SK-N-DZ (cell line): Measurements from ENCODE around the gene SERPINB11. TPM values are rescaled to one million over a fixed set of nuclear protein-coding genes. Genes with fewer than 3 reads are reported as not detected.
"Not testable (repeated sequence)": the region's sequence is repeated elsewhere in the genome, so short reads cannot be mapped to it uniquely, and the experiment has no call there.

ENCODE experiments used
- DNase-seq: peaks from one replicate; pipeline ENCODE4 v3.0.0-alpha.2; 2015; ENCODE audit warnings: low spot score
- polyA plus RNA-seq, 2 experiments: library from polyadenylated mRNA; depleted of rRNA; stranded (reverse); fragments of >200 nt; gene quantifications; 2 replicates each; pipeline ENCODE4 v1.2.3, GENCODE V29; 2014

Gene SERPINB11, protein sequence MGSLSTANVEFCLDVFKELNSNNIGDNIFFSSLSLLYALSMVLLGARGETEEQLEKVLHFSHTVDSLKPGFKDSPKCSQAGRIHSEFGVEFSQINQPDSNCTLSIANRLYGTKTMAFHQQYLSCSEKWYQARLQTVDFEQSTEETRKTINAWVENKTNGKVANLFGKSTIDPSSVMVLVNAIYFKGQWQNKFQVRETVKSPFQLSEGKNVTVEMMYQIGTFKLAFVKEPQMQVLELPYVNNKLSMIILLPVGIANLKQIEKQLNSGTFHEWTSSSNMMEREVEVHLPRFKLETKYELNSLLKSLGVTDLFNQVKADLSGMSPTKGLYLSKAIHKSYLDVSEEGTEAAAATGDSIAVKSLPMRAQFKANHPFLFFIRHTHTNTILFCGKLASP
- polyA plus RNA-seq (2014; cell fraction: cytosol; rRNA removed), result not detected in 2 replicates
- not detected in 2 replicates for polyA plus RNA-seq (2014; cell fraction: nucleus; rRNA removed)

DNA sequence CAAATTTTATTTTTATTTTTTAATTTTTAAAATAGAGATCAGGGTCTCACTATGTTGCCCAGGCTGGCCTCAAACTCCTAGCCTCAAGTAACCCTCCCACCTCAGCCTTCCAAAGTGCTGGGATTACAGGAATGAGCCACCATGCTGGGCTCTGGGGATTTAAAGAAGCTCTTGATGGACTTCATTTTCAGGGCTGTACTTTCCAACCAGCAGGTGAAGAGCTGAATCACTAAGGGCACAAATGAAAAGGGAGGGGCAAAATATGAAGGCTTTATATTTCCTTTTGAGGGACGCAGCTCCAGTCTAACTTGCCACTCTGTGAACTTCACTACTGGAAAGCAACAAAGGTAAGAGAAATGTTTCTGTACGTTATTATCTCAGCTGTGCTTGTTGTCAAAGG lies at the start of gene SERPINB11:
Gene SERPINB11, plus strand, starts transcription at position 301 of the 400 bp plus-strand sequence. CDS start 7,234 bp downstream, outside the sequence.
- no peak for DNase-seq

DNA sequence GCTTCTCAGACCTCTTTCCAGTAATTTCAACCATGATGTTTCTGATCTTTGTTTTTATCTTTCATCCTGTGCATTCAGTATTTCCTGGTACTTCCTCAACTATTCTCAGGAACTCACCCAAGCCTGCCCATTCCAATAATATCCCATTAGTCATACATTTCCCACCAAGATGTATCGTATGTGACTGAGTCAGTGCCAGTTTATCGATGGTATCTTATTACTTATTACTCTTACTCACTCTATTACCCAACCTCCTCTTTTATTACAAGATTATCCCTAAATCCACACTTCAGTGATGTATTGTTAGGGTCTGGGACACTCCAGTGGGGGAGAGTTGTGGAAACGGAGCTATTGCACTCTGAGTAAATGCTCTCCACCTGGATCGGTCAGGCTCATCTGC lies 43.8 kb upstream of the SERPINB11 start:
- not testable (repeated sequence) for DNase-seq

DNA sequence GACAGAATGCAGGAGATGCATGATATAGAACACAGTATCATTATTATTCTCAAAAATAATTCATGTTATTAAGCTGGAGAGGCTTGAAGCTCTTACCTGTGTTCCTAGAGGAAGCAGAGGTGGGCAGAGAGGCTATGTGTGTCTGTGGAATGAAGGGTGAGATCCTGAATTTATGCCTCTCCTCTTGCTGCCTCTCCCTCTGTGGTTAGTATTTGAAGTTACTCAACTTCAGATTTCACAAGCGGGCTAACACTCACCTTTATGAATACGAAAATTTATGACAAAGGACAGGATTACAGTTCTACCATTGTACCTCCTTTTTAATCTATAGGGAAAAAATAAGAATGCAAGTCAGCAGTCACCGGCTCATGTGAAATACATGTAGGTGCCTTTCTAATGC lies 41.0 kb upstream of the SERPINB11 start, which contains the start of gene SERPINB3:
Gene SERPINB3, minus strand, starts transcription at position 144 of the 400 bp plus-strand sequence. CDS start 677 bp downstream, outside the sequence.
- DNase-seq, result not testable (repeated sequence)

DNA sequence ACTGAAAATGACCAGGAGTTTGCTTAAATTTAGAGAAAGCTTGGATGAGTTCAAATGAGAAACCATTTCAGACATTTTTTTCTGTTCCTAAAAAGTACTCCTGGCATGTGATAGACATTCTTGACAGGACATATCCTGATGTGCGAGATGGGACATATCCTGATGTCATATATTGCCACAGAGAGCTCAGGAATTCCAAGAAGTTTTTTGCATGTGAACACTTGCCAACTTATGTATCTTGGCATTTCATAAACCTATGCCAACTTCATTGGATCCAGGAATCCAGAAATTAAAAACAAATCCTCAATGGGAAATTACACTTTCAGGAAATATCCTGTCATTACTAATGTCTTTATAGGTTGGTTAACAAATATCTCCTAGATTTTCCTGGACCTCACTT lies 38.2 kb upstream of the SERPINB11 start:
- no peak for DNase-seq

DNA sequence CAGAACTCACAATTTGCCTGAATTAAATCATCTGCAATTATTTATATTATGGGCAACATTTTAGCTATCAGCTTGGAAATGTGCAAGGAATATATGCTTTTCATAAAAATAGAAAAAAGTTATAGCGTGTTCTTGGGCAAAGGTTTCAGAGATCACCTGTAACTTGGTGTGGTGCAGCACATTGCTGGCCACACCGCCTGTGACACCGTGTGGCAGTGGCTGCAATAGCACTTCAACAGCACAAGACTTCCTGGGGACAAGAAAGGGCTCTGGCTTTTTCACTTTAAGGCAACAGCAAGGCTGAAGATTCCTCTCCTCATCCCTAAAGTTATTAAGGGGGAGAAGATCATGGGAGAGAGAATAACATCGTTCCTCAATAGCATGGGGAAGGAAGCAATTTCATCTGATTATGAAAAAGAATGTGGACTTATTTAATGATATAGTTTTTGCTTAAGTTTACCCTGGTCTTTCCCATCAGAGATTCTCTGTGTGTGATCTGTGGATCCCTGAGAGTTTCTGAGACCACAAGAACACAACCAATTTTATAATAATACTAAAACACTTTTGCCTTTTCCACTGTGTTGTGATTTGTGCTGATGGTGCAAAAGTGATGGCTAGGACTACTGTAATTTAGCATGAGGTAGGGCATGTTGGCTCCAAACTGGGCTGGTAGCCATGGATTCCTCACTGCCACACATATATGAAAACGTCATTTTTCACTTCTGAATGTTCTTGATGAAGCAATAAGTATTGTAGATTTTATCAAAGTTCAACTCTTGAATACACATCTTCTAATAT lies 26.0 kb upstream of the SERPINB11 start:
- DNase-seq, result peak; percentile 7

DNA sequence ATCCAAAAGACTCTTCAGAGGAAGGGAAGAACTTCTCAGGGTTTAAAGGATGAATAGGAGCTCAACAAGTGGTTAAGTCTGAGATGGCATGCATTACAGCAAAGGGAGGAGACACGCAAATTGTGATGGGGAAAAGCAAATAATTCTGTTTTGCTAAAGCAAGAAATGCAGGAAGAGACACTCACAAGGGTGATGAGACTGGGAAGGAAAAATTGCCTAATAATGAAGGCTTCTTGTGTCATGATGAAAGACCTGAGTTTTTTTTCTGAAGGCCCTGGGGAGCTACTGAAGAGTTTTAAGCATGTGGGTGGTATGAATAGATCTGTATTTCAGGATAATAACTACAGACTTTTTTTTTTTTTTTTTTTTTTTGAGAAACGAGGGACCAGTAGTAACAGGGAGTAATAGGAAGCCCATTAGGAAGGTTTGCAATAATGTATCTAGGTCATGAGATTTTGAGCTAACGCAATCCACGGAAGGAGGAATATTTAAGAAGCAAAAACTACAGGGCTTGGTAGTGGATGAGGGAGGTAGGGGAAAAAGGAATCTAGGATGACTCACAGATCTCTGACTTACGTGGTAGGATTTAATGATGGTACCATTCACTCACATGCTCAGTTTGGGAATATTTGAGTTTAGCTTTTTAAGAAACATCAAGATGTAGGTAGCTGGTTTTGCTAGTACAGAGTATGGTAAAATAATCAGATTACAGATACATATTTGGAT lies 25.1 kb upstream of the SERPINB11 start:
- DNase-seq, result no peak

DNA sequence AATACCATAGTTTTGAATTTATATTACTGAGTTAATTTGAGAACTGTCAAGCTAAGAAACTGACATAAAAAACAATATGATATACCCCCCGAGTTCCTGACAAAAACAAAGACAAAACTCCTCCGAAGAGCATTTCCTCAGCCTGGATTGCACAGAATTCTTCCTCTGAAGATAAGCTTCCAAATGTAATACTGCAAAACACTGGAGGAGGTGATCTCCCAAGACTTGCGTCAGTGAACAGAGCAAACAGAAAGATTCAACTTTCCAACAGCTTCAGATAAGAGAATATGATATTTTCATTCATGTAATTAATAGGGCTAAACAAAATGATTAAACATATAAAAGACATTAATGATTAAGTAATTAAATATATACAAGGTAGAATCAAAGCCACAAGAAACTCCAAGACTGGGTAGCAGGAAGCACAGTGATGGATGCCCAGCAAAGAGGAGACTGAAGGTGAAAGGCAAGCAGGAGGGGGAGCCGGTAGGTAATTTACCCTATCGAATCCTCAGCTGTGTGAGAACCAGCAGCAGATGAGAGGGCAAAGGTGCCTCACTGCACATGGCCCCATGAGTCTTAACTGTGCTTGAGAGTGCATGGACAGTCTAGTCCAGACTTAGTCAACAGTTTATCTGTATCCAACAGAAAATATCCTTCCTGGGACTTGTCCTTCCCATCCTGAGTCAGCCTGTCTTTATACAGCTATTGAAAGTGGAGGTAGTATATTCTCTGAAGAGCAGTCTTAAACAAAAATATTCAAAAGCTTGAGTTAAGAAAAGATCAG lies 22.7 kb upstream of the SERPINB11 start:
- no peak for DNase-seq

DNA sequence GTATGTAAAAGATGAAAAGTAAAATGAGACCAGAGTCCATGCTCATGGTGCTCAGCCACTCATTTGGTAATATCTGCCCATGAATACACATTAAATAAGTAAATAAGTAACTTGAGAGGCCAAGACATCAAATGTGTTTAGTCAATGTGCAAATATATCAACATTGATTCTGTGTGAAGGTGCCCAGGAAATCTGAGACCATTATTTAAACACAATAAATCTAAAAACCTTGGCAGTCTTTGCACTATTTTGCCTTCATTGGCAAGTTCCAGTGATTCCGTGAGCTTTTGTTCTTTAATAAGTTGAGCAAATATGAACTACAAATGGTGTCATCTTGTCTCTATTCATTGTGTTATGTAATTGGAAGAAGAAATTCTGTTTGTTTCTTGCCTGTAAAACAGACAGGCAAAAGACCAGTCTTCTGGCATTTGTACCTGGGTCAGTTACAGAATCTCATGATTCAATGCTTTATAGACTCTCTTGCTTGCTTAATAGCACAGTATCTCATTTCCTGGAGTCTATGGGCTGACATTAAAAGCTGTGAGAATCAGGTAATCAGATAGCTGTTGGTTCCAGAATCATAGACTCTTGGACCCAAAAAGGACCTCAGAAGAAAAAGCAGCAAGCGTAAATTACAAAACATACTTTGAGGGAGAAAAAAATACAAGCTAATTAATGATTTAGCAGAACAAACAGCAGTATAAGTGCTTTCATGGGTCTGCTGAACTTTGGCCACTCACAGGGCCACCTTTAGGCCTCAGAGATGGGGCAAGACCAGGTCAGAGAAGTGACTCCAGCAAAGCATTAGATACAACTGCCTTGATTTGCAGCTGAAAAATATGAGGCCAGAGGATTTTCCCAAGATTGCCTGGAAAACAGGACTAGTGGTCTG lies 21.1 kb upstream of the SERPINB11 start:
- DNase-seq, result no peak

DNA sequence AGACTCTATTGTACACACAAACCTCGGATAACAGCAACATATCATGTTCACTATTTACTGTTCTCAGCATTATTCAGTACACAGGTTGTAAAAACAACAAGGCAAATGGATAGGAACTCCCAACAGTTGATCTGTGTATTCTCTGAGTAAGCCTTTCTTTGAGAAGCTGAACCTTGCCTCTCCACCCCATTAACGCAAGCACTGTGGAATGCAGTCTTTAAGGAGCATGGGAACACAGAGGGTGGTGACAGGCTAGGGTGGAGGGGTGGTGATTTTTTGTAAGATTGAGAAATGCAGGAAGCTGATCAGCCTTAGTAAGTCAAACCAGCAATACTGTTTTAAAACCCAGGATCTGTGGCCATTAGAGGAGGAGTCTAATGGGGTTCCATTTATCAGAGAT lies 19.6 kb upstream of the SERPINB11 start:
- DNase-seq, result no peak

DNA sequence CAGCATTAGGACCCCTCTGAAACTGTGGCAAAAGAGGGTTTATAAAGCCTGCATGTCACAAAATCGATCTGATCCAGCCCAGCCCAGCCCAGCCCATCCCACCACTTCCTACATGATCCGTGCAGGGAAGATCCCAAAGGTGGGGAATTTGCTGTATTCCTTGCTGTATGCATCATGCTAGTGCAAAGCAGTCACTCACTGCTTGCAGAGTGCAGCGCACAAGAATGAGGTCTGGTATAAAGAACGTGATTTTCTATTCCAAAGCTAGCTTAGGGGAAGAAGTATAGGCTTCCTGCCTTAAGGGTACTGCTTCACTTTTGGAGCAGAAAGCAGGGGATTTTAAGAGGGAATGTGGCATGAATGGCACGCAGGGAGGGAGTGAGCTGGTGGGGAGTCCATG lies 18.9 kb upstream of the SERPINB11 start:
- DNase-seq, result no peak

DNA sequence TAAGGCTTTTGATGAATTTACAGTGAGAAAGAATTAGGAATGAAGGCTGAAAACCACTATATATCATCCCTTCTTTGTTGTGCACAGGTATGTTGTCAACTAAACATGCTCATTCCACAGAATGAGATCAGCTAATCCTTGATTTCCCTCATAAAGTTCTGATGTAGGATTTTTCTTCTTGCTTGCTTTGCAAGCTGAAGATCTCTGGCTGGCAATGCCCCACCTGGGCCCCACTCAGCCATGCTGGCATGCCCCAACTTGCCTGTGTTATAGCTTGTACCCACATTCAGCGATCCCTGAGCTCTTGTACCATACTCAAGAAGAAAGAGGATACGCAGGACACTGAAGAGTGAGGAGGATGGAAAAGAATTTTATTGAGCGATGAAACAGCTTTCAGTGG lies 18.0 kb upstream of the SERPINB11 start:
- DNase-seq, result no peak

DNA sequence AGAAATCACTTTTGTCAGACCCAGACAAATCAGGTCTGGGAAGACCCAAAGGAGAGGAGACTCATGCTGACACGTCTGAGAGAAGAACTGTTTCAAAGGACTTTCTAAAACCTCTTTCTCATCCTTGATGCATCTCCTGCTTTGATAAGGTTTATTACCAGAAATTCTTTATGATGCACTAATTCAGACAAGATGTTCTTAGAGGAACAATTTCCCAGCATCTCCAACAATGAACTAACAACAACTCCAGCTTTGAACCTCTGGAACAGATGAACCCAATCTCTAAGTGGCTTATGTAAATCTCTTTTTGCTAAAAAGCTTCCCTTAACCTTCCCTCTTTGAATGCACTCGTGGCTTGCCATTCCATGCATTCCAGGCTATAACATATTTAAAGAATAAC lies 15.9 kb upstream of the SERPINB11 start:
- no peak for DNase-seq

DNA sequence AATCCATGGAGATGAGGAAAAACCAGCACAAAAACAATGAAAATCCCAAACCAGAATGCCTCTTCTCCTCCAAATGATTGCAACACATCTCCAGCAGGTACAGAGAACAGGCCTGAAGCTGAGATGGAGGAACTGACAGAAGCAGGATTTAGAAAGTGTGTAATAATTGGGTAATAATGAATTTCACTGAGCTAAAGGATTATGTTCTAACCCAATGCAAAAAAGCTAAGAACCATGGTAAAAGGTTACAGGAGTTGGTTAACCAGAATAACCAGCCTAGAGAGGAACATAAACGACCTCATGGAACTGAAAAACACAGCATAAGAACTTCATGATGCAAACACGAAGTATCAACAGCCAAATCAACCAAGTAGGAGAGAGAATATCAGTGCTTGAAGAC lies 13.7 kb upstream of the SERPINB11 start:
- DNase-seq, result no peak

DNA sequence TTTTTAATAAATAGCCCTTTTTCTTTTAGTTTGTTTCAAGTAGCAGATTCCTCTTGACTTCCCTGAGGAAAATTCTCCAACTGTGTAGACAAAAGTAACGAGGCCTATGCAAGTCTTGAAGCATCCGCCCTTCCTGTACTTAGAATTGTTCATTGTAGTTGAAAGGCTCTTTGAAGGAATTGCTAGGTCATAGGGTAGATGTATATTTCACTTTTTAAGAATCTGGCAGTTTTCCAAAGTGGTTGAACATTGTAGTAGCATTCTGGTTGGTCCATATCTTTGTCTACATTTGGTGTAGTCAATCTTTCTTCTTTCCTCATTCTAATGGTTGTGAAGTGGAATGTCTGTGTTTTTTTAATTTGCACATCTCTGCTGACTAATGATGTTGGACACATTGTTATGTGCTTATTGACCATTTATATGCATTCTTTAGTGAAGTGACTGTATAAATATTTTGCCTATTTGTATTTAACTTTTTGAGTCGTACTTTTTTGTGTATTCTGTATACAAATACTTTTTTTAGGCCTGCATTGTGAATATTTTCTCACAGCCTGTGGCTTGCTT lies 5.6 kb upstream of the SERPINB11 start:
- DNase-seq, result no peak

DNA sequence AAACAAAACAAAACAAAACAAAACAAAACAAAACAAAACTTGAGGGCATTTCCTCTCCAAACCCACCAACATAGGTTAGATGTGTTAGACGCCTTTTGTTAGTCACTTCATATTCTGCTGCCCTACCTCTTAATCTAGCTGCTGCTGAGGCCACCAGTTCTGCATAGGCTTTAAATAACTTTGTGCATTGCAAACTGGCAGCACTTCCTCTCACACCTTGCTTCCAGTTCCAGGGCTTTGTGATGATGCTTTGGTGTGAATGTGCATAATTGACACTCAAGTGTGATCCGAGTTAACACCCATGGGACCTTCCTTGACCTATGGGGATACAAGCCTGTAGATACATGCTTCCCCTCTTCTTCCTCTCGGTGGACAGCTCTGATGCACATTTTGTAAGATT lies 2.3 kb upstream of the SERPINB11 start:
- DNase-seq, result no peak

DNA sequence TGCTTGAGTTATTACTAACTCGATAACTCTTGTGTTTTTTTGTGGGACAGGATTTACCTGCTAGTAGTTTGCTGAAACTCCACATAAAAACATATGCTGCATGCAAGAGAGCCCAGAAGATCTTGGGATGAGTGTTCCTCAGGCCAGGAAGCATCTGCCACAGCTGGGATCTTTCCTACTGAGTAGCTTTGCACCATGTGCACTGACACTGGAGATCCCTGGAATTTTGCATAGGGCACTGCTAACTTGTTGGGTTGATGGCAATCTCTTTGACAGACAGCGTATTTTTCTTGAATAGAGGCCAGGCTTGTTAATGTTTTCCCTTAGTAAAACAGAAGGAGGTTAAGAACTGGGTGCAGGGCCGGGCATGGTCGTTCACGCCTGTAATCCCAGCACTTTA lies 808 bp upstream of the SERPINB11 start:
- no peak for DNase-seq

DNA sequence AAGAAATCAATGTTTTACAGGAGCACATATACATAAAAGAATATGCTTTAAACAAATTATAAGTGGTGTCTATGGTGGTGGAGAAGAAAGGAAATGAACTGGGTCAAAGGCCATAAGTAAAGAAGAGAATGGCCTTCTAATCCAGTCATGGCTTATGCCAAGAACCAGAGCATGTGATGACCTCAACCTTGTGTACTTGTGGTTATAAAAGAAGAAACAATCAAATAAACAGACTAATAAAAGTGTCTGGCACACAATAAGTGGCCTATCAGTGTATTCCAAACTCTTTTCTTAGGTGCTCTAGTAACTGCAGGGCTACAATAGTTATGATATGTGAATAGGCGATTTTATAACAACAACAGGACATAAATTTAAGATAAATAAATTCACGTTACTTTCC lies 2.6 kb downstream of the SERPINB11 start:
- DNase-seq, result no peak

DNA sequence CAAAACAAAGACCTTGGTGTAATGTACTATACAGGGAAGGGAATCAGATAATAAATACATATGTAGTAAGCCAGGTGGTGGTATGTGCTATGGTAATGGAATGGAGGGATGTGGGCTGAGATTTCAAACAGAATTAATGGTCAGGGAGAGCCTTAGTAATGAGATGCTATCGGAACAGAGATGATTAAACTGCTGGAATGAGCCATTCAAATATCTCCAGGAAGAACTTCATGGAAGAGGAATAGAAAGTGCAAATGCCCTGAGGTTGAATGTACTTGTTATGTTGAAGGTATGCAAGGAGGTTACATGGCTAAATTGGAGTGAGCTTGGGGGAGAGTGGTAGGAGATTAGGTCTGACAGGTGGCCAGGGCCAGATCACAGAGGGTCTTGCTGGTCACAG lies 5.1 kb downstream of the SERPINB11 start:
- no peak for DNase-seq

DNA sequence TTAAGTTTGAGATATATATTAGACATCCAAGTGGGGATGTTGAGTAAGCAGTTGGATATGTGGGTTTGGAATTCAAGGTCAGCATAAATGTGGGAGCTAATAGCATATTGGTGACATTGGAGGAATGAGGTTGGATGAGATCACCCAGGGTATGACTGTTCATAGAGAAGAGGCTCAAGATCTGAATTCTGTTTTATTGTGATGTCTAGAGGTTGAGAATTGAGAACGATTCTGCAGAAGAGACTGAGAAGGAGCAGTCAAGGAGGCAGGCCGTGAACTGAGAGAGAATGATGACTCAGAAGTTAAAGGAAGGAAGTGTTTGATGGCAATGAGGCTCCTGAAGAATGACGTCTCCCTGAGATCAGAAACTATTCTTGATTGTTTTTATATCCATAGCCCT lies 5.9 kb downstream of the SERPINB11 start:
- no peak for DNase-seq
